ENCODE data around the gene KDM7A. TPM values are rescaled to one million over a fixed set of nuclear protein-coding genes. Genes with fewer than 3 reads are reported as not detected.

Gene KDM7A
- total and polyA plus RNA-seq, 2 of the 8 experiments (the other 6 are each of a cell fraction or from before 2014, with no cell fraction given), result 2.2 to 12.5 TPM

- Histone ChIP-seq H3K9ac (replicated peaks in 1 of 4; ENCODE audit: extremely low read depth in 1 of 4, low read depth in 3 of 4, low read length in 3 of 4) (no peak overlapping the region), H3K56ac (replicated peaks; ENCODE audit: insufficient read length, low read depth, low read length) (no peak overlapping the region), H3K4me2 (ENCODE audit: insufficient read depth in 1 of 2, low read depth in 2 of 2, low read length in 2 of 2) (no peak overlapping the region), H4K91ac (replicated peaks; ENCODE audit: insufficient read length, low read length) (no peak overlapping the region), H2BK5ac (ENCODE audit: low read depth, low read length) (no peak overlapping the region), H2AK5ac (ENCODE audit: low read depth, low read length) (no peak overlapping the region), H4K5ac (ENCODE audit: insufficient read length, low read depth, low read length) (no peak overlapping the region), H4K20me1 (replicated peaks in 1 of 2; ENCODE audit: control insufficient read depth in 1 of 2, insufficient read depth in 2 of 2, low read length in 2 of 2) (peaks cover 0 to 2% of the 10 kb centered on the region in 2 experiments), H2BK12ac (ENCODE audit: low read depth, low read length) (no peak overlapping the region), H2BK15ac (ENCODE audit: low read length) (no peak overlapping the region), H3K9me3 (ENCODE audit: insufficient read depth in 2 of 2, low read depth in 1 of 2, low read length in 1 of 2) (no peaks in the 10 kb centered on the region), H2AFZ (ENCODE audit: low read length) (no peak overlapping the region), H3K79me2 (ENCODE audit: control insufficient read depth in 1 of 2, insufficient read depth in 2 of 2, low read length in 2 of 2) (no peaks in the 10 kb centered on the region), H2BK120ac (replicated peaks; ENCODE audit: low read depth, low read length) (no peak overlapping the region), H3K27me3 (replicated peaks in 1 of 4; ENCODE audit: control insufficient read depth in 3 of 4, extremely low read depth in 1 of 4, insufficient read depth in 3 of 4, low read length in 3 of 4) (no peaks in the 10 kb centered on the region), H3K4ac (replicated peaks; ENCODE audit: insufficient read length, low read depth, low read length) (no peak overlapping the region), H3K4me1 (replicated peaks in 1 of 4; ENCODE audit: control insufficient read depth in 3 of 4, insufficient read depth in 4 of 4, low read length in 3 of 4) (peaks cover 0 to 4% (median under 1%) of the 10 kb centered on the region in 4 experiments; a peak in 2 of 7 replicates), H3K36me3 (ENCODE audit: control insufficient read depth in 2 of 4, insufficient read depth in 4 of 4, low read length in 3 of 4) (no peaks in the 10 kb centered on the region), H3K14ac (ENCODE audit: insufficient read length) (no peak overlapping the region), H2BK20ac (ENCODE audit: low read length) (no peak overlapping the region), H3K79me1 (ENCODE audit: low read depth, low read length) (no peaks in the 10 kb centered on the region), H3K23ac (ENCODE audit: insufficient read length) (no peak overlapping the region), H4K8ac (ENCODE audit: extremely low read depth, insufficient read depth, low read length) (no peak overlapping the region), H3K27ac (ENCODE audit: low read depth, low read length) (no peak overlapping the region), H3K4me3 (ENCODE audit: extremely low read depth in 1 of 4, insufficient read depth in 2 of 4, low read depth in 3 of 4, low read length in 4 of 4) (no peak overlapping the region), H3K23me2 (ENCODE audit: low read depth, low read length) (no peaks in the 10 kb centered on the region), H3K18ac (ENCODE audit: extremely low read depth, low read length) (no peak overlapping the region)
- whole genome bisulfite sequencing, 2 experiments (ENCODE audit: extremely low coverage in 1 of 2, insufficient coverage in 1 of 2, insufficient read length in 1 of 2, insufficient replicate concordance in 2 of 2, low coverage in 1 of 2, low lambda C conversion rate in 2 of 2, missing lambda C conversion rate in 1 of 2), result 83% methylated on average over 10 of the region's 11 CpGs; no CpG with 5 or more reads in 1 of the 2 experiments
- FAIRE-seq (no peak), DNase-seq (ENCODE audit: low read depth in 1 of 2, low spot score in 2 of 2) (no peak)
- TF ChIP-seq KDM1A (IDR thresholded peaks at IDR 0.05; ENCODE audit: borderline replicate concordance, low read length) (no peak), NRF1 (IDR thresholded peaks at IDR 0.05; ENCODE audit: low read depth, low read length) (no peak), YY1 (IDR thresholded peaks at IDR 0.05; ENCODE audit: low read depth, low read length) (no peak), RBBP5 (IDR thresholded peaks at IDR 0.05; ENCODE audit: borderline replicate concordance, low read depth, low read length) (no peak)
- ChIA-PET CTCF (ENCODE audit: partially characterized antibody) (interaction anchor here (0.6 kb wide), 1 partner anchor 222 kb away, joined by 4 read pairs; no protein-coding TSS in a partner anchor), POLR2A (ENCODE audit: partially characterized antibody) (no interaction called here)
These were observed 94.9 kb downstream of the KDM7A start for GRCh38 chr7:140081774-140082425.
